ENCODE measurements around the gene SLC7A10.

The SLC7A10 gene

DNA sequence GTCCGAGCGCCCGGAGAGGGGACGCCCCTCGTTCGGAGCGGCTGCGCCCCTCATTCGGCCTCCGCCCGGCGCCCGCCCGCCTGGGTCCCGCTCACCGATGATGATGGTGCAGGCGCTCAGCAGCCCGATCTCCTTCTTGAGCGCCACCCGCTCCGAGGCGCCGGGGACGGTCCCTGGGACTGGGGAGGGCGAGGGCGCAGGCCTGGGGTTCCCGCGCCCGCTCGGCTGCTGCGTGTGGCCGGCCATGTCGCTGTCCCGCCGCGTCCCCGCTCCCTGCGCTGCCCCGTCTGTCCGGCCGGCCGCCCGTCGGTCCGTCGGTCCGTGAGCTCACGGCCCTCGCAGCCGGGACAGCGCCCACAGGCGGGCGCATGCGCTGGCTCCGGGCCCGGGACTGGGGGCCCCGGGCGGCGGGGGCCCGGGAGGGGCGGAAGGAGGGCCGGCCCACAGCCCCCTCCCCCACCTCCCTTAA, at the start of gene SLC7A10:
Gene SLC7A10, minus strand, starts transcription at position 393 of the 469 bp plus-strand sequence. Its CDS starts 147 bp downstream, at position 246.
- no peak for DNase-seq

DNA sequence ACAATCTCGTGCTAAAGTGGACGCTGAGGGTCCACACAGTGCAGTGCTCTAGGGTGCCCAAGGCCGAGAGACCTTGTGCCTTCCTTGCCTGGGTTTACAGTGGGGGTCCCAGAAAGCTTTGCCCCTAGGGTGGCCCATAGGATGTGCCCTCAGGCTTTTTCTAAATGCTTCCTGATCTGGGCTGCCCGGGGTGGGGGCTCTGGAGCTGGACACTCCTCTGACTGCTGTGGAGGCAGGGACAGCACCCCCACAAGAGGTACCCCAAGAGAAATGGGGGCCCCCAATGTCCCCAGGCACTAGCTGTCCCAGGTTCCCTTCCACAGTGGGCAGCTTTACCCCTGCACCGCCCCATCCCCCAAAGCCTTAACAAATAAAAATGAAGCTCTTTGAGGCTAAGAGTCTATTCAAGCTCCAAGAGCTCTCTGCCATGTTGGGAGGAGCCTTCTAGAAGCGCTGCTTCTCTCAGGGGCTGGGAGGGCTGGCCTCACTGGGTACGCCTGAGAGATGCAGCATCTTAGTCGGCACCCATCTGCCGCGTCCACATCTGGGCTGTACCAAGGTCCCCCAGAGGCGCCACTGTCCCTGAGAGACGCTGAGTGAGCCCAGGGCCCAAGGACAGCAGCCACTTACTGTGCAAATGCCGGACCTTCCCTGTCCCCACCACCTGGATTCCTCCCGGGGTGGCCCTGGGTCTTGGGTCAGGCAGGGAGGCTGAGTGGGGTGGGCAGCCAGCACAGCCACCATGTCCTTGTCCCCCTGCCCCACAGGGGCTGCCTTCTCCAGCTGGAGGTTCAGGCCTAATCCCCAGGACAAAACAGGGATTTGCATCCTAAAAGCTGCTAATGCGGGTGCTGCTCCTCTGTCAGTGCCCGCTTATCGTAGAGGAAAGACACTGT, 49.3 kb upstream of the SLC7A10 start:
- DNase-seq: no peak

DNA sequence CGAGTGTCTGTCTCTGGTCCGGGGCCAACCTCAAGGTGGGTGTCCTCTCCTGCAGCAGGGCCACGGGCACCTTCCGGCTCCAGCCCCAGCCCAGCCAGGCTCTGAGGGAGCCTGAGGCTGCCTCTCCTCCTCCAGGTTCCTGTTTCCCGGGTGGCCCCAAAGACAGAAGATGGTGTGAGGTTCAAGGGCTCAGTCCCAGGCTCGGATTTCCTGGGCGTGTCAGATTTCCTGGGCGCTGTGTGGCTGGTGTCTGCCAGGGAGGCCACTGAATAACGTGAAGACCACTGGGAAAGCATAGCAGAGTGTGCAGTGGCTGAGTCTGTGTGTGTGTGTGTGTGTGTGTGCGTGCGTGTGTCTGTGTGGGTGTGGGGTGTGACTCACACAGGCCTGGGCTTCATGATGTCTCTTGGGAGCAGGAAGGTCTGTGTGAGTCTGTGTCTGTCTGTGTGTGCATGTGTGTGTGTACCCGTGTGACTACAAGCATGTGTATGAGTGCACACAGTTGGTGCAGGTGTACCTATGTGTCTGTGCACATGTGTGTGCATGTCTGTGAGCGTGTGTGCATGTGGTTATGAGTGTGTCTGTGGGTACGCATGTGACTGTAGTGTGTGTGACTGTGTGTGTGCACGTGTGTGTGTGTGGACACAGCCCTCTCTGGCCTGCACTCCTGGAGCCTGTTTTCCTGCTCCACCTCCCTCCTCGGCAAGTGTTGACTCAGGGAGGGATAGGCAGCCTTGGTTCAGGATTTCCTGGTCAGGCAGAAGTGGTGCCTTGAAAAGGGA, 48.4 kb upstream of the SLC7A10 start:
- DNase-seq: peak; percentile 47 to 48

DNA sequence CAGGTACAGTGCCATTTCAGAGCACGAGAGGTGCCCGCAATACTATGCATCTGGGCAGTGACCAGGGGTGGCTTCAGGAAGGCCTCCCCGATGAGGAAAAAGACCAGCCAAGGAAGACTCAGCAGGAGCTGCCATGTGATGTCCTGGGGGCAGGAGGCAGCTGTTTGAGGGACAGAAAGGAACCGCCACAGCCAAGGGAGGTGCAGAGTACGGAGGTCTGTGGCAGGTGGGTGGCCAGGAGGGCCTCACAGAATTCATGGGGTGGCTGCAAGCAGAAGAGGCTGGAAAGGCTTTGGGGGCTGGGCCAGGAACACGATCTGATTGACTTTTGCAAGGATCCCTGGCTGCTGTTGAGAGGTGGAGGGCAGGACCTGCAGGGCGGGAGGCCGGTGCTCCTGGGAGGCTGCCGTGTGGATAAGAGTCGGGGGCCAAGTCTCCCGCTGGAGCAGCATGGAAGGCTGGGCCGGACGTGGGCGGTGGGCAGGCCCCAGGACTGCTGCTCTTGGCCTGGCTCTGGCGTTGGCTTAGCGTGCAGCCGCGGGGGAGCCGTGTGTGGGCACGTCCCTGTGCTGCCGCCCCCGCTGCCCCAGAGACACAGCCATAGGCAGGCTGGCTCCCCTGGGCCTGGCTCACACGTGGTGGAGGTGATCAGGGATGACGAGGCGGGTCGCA, 47.6 kb upstream of the SLC7A10 start:
- no peak for DNase-seq

GRCh38 chr19:33271246-33272021, 45.8 kb upstream of the SLC7A10 start:
- DNase-seq: no peak

DNA sequence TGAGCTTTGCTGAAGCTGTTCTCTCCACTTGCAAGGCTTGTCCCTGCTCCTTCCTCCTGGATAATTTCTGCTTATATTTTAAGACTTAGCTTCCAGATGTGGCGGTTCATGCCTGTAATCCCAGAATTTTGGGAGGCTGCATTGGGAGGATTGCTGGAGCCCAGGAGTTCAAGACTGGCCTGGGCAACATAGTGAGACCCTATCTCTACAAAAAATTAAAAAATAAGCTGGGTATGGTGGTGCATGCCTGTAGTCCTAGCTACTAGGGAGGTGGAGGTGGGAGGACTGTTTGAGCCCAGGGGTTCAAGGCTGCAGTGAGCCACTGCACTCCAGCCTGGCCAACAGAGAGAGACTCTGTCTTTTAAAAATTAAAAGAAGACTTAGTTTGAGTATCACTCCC, 45.1 kb upstream of the SLC7A10 start:
- DNase-seq: no peak

DNA sequence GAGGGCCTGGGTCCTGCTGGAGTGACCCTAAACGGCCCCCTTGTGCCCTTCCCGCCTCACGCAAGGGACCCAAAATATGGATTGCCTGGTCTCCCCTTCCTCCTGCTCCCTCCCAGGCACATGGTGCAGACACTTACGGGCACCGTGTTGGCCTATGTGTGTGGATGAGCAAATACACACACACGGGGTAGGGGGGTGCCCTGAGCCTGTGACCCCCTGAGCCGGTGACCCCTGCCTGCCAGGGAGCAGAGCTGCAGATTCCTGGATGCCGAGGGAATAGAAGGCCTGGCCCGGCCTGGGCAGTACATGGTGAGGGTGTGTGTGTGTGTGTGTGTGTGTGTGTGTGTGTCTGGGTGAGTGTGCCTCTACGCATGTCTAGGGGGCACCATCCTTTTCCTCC, 43.4 kb upstream of the SLC7A10 start:
- DNase-seq: no peak

- DNase-seq: no peak
These were observed 42.7 kb upstream of the SLC7A10 start for GRCh38 chr19:33268162-33268991.

- no peak for DNase-seq
These were observed 42.1 kb upstream of the SLC7A10 start for GRCh38 chr19:33267706-33268105.

DNA sequence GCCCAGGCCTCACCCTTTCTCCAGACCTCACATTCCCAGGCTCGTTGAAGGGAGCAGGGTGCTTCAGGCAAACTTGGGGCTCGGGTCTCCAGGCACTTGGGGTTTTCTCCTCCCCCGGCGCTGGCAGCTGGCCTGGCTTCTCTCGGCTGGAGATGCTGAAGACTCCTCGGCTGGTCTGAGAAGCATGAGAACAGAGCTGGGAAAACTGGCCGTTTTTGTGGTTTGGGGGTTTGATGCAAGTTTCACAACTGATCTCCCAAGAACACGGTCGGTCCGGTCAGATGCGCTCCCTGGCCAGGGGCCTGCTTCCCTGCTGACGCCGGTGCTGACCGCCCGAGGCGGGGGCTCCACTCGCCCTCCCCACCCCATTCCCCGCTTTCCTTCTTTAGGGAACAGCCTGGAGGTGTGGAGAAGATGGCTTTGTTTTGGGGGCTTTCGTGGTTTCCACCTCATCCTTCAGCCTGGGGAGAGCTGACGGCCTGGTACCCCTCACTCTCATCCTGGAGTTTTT, 41.4 kb upstream of the SLC7A10 start:
- no peak for DNase-seq

DNA sequence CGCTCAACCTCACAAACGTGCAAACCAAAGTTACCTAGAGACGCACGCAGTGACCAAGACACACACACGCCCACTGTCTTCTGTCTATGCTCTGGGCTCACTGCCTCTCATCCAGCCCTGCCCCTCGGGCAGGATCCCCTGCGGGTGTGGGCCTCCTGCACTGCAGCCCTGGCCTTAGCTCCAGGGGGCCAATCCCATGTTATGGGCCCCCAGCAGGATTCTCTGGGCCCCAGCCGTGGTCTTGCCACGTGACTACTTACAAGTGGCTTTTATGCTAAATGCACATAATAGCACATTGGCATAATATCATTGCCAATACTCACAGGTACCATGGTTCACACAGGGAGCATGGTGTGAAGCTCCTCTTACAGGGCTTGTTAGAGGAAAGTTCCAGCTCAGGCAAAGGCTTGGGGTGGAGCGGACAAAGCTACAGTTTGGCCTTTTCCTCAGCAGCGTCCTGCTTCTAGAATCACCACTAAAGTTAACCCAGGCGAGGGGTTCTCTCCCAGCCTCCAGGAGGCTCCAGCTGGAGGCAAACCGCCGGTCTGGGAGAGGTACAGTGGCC, 39.3 kb upstream of the SLC7A10 start:
- no peak for DNase-seq

GRCh38 chr19:33263325-33264023, 37.8 kb upstream of the SLC7A10 start:
- DNase-seq: no peak

DNA sequence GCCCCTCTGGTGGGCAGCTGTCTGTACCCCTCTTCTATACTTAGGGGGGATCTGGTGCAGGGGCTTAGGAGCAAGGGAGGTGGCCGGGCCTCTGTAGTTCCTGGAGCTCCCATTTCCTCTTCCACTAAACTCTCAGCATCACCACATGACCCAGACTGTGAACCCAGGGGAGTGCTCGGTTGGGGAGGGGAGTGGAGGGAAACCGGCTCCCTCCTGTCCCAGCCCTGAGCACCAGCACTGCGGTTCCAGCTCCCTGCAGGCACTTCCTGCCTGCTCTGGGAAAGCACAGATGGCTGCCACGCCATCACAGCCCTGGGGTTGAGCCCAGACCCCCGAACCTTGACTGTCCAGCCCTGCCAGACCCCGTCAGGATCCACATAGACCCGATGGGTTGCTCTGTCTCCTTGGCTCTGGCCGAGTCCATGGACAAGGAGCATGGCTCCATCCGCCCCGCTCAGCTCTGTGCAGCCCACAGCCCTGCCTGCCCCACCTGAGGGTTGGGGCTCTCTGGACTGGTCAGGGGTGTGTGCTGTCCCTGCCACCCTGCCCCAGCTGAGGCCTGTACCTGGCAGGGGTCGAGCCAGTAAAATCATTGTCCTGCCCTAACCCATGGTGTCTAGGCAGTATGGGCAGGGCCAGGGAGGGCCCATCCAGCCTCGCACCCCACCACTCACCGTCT, 36.0 kb upstream of the SLC7A10 start:
- DNase-seq: no peak

- no peak for DNase-seq
These were observed 35.2 kb upstream of the SLC7A10 start for GRCh38 chr19:33260628-33261418.

DNA sequence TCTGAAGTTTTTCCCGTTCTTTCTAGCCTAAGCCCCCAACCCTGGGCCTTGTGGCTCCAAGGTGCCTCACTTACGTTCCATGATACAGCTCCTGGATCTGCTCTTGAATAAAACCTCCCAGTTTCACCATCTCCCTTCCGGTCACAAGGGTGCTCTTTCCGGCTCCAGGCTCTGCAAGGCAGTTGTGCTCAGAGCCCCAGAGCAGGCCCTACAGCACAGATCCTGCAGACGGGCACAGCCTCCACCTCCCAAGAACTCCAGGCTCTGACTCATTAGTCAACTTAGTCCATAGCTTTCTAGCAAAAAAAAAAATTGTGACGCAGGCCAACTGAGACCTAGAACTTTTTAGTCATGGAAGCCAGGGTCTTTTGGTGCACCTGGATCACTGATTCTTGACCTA, 33.9 kb upstream of the SLC7A10 start:
- DNase-seq: no peak

DNA sequence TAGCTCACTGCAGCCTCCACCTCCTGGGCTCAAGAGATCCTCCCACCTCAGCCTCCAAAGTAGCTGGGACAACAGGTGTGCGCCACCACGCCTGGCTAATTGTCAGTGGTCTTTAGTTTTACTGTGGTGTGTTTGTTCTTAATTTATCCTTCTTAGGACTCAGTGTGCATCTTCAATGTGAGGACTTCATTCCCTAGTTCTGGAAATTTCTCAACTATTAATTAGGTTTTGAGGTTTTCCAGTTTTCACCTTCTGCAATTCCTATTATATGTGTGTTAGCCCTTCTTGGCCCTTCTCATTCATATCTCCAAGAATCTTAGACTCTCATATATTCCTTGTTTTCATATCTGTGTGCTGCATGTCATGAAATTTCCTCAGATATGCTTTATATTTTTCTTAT, 32.2 kb upstream of the SLC7A10 start:
- DNase-seq: no peak

- no peak for DNase-seq
These were observed 30.6 kb upstream of the SLC7A10 start for GRCh38 chr19:33256261-33256660.

GRCh38 chr19:33255781-33256180, 30.1 kb upstream of the SLC7A10 start:
- DNase-seq: no peak
